OCI-LY1 (cell line): ENCODE data around the gene TK2.

Source experiments
- H2AFZ ChIP-seq: fragments of 200-600 bp; sonication (generic), shearing (Covaris generic); 2 replicates; pipeline ENCODE4 v1.6.0; 2014; ENCODE audit warnings: antibody characterized with exemption, mild to moderate bottlenecking, low read length
- H3F3A ChIP-seq: fragments of 200-600 bp; sonication (generic), shearing (Covaris generic); 2 replicates; pipeline ENCODE4 v1.6.0; 2014; ENCODE audit warnings: mild to moderate bottlenecking, antibody characterized with exemption, low read length, moderate library complexity; ENCODE audit not compliant: insufficient read depth
- H3K27ac ChIP-seq: fragments of 200-600 bp; sonication (generic); 2 replicates; pipeline ENCODE4 v1.5.1; 2014; ENCODE audit warnings: low read length, mixed run types, mild to moderate bottlenecking, low read depth; ENCODE audit not compliant: poor library complexity, severe bottlenecking
- H3K27me3 ChIP-seq: fragments of 200-600 bp; sonication (generic); 2 replicates; pipeline ENCODE4 v1.6.0; 2014; ENCODE audit warnings: antibody characterized with exemption, mild to moderate bottlenecking, low read length, moderate library complexity; ENCODE audit not compliant: insufficient read depth
- H3K36me3 ChIP-seq: fragments of 200-600 bp; sonication (generic); 2 replicates; pipeline ENCODE4 v1.6.1; 2014; ENCODE audit warnings: mild to moderate bottlenecking, antibody characterized with exemption, low read length, moderate library complexity, mixed read lengths; ENCODE audit not compliant: insufficient read depth
- H3K4me1 ChIP-seq: fragments of 200-600 bp; sonication (generic); 2 replicates; pipeline ENCODE4 v1.5.1; 2014; ENCODE audit warnings: mild to moderate bottlenecking, low read length, moderate library complexity; ENCODE audit not compliant: insufficient read depth, severe bottlenecking
- H3K4me2 ChIP-seq: fragments of 200-600 bp; sonication (generic), shearing (Covaris generic); 2 replicates; pipeline ENCODE4 v1.6.1; 2014; ENCODE audit warnings: low read length
- H3K4me3 ChIP-seq: fragments of 200-600 bp; sonication (generic); 2 replicates; pipeline ENCODE4 v1.5.1; 2014; ENCODE audit warnings: low read length, low read depth, mild to moderate bottlenecking, mixed read lengths; ENCODE audit not compliant: poor library complexity, severe bottlenecking
- H3K79me2 ChIP-seq: fragments of 200-600 bp; shearing (Covaris generic); 2 replicates; pipeline ENCODE4 v1.6.1; 2016; ENCODE audit warnings: mixed run types, low read length, mixed read lengths; ENCODE audit not compliant: insufficient read depth
- H3K9ac ChIP-seq: fragments of 200-600 bp; sonication (generic), shearing (Covaris generic); 2 replicates; pipeline ENCODE4 v1.6.1; 2014; ENCODE audit warnings: mild to moderate bottlenecking, low read length, mixed read lengths
- H3K9me2 ChIP-seq: fragments of 200-600 bp; sonication (generic), shearing (Covaris generic); 2 replicates; pipeline ENCODE4 v1.6.1; 2014; ENCODE audit warnings: low read depth, mild to moderate bottlenecking, low read length, mixed read lengths
- H3K9me3 ChIP-seq: fragments of 200-600 bp; shearing (Covaris generic); 2 replicates; pipeline ENCODE4 v1.6.1; 2014; ENCODE audit warnings: low read length, mixed read lengths
- H4K20me1 ChIP-seq: fragments of 200-600 bp; sonication (generic), shearing (Covaris generic); 2 replicates; pipeline ENCODE4 v1.6.0; 2016; ENCODE audit warnings: mild to moderate bottlenecking, low read length; ENCODE audit not compliant: insufficient read depth
- CTCF ChIP-seq: fragments of 200-600 bp; sonication (generic), shearing (Covaris generic); IDR thresholded peaks from 2 replicates; pipeline ENCODE4 v1.5.1; 2017; ENCODE audit warnings: mild to moderate bottlenecking, antibody characterized with exemption, low read length, moderate library complexity, mixed read lengths
- EZH2 ChIP-seq: fragments of 200-600 bp; sonication (generic), shearing (Covaris generic); IDR thresholded peaks from 2 replicates; pipeline ENCODE4 v1.8.0; 2017; ENCODE audit warnings: borderline replicate concordance, mixed run types, mild to moderate bottlenecking, antibody characterized with exemption, low read length, moderate library complexity, mixed read lengths

TK2 gene

GRCh38 chr16:66594739-66595138, 44.8 kb upstream of the TK2 start:
- no peaks in the 10 kb centered on the region for H3K36me3 ChIP-seq
- H3K9ac ChIP-seq = no peak overlapping the region
- H3F3A ChIP-seq = no peaks in the 10 kb centered on the region
- H3K27ac ChIP-seq = no peak overlapping the region
- no peaks in the 10 kb centered on the region for H4K20me1 ChIP-seq
- peaks cover 4% of the 10 kb centered on the region; the same call in 1 of the 2 replicates for H3K27me3 ChIP-seq
- no peaks in the 10 kb centered on the region for H3K79me2 ChIP-seq
- peaks cover 8% of the 10 kb centered on the region for H3K4me1 ChIP-seq
- no peak overlapping the region for H3K4me3 ChIP-seq
- H3K9me3 ChIP-seq = no peaks in the 10 kb centered on the region
- no peak overlapping the region for H3K4me2 ChIP-seq
- no peaks in the 10 kb centered on the region for H3K9me2 ChIP-seq
- H2AFZ ChIP-seq = no peak overlapping the region
- TF ChIP-seq CTCF (no peak), EZH2 (no peak)

GRCh38 chr16:66592814-66593213, 42.9 kb upstream of the TK2 start:
- H2AFZ ChIP-seq = no peak overlapping the region
- no peaks in the 10 kb centered on the region for H3K9me2 ChIP-seq
- no peaks in the 10 kb centered on the region for H3F3A ChIP-seq
- no peak overlapping the region for H3K27ac ChIP-seq
- H3K9ac ChIP-seq = no peak overlapping the region
- H3K4me3 ChIP-seq = no peak overlapping the region
- no peaks in the 10 kb centered on the region for H3K9me3 ChIP-seq
- H3K4me1 ChIP-seq = peaks cover 9% of the 10 kb centered on the region
- no peak overlapping the region for H3K4me2 ChIP-seq
- no peak for TF ChIP-seq CTCF
- TF ChIP-seq EZH2 = no peak
- no peaks in the 10 kb centered on the region for H3K27me3 ChIP-seq
- H3K79me2 ChIP-seq = no peaks in the 10 kb centered on the region
- no peaks in the 10 kb centered on the region for H4K20me1 ChIP-seq
- H3K36me3 ChIP-seq = no peaks in the 10 kb centered on the region

- Histone ChIP-seq H4K20me1 (no peaks in the 10 kb centered on the region), H3K9me2 (no peaks in the 10 kb centered on the region), H3K36me3 (no peaks in the 10 kb centered on the region), H3K79me2 (no peaks in the 10 kb centered on the region), H3K27ac (no peak overlapping the region), H3K4me2 (no peak overlapping the region), H3K4me1 (peaks cover 9% of the 10 kb centered on the region), H3F3A (no peaks in the 10 kb centered on the region), H3K27me3 (no peaks in the 10 kb centered on the region), H3K9me3 (no peaks in the 10 kb centered on the region), H2AFZ (no peak overlapping the region), H3K4me3 (no peak overlapping the region), H3K9ac (no peak overlapping the region)
- TF ChIP-seq EZH2 (no peak), CTCF (no peak)
These were observed 42.3 kb upstream of the TK2 start for GRCh38 chr16:66592241-66592640.
